OCI-LY7 (cell line): ENCODE results near the gene FHIT. TPM values are rescaled to one million over a fixed set of nuclear protein-coding genes. Genes with fewer than 3 reads are reported as not detected.

Experiments used
- BruUV-seq: library from RNA; stranded (reverse); fragments of 400-500 nt; replicated peaks from 2 replicates; lab custom pipeline; 2021; lab: Mats Ljungman, UMichigan
- CTCF ChIA-PET: fragments of 300-600 bp; sonication (Branson Sonifier 250); formaldehyde crosslinking; loops from one replicate; lab custom pipeline; 2022; ENCODE audit warnings: antibody characterized with exemption; ENCODE audit not compliant: unreplicated experiment; lab: Charles Lee
- POLR2A ChIA-PET: fragments of 300-600 bp; sonication (Branson Sonifier 250); formaldehyde crosslinking; loops from one replicate; lab custom pipeline; 2022; ENCODE audit warnings: antibody characterized with exemption; lab: Charles Lee
- DNase-seq: peaks from one replicate; pipeline ENCODE4 v3.0.0-alpha.2; 2015; ENCODE audit warnings: low spot score
- H2AFZ ChIP-seq: fragments of 200-600 bp; sonication (generic), shearing (Covaris generic); 2 replicates; pipeline ENCODE4 v1.6.1; 2014; ENCODE audit warnings: mild to moderate bottlenecking, antibody characterized with exemption, low read length, moderate library complexity
- H3K27ac ChIP-seq: fragments of 200-600 bp; sonication (generic); 2 replicates; pipeline ENCODE4 v1.5.1; 2014; ENCODE audit warnings: mixed run types, low read depth, mild to moderate bottlenecking, moderate library complexity, low read length, inconsistent platforms; ENCODE audit not compliant: poor library complexity, severe bottlenecking
- H3K36me3 ChIP-seq: fragments of 200-600 bp; sonication (generic); 2 replicates; pipeline ENCODE4 v1.6.1; 2014; ENCODE audit warnings: mild to moderate bottlenecking, antibody characterized with exemption, low read length, moderate library complexity, mixed read lengths; ENCODE audit not compliant: insufficient read depth
- H3K4me1 ChIP-seq: fragments of 200-600 bp; sonication (generic); 2 replicates; pipeline ENCODE4 v1.5.1; 2014; ENCODE audit warnings: mild to moderate bottlenecking, low read length; ENCODE audit not compliant: insufficient read depth, poor library complexity, severe bottlenecking
- H3K4me2 ChIP-seq: fragments of 200-600 bp; sonication (generic); 2 replicates; pipeline ENCODE4 v1.6.1; 2014; ENCODE audit warnings: mild to moderate bottlenecking, low read length
- H3K4me3 ChIP-seq: fragments of 200-600 bp; sonication (generic); 2 replicates; pipeline ENCODE4 v1.5.1; 2014; ENCODE audit warnings: mild to moderate bottlenecking, low read depth, low read length; ENCODE audit not compliant: poor library complexity, severe bottlenecking
- H3K79me2 ChIP-seq: fragments of 200-600 bp; sonication (generic); 2 replicates; pipeline ENCODE4 v1.6.1; 2016; ENCODE audit warnings: low read depth, mild to moderate bottlenecking, low read length, moderate library complexity, mixed read lengths; ENCODE audit not compliant: insufficient read depth
- H3K9me2 ChIP-seq: fragments of 200-600 bp; sonication (generic); 2 replicates; pipeline ENCODE4 v1.6.1; 2016; ENCODE audit warnings: mild to moderate bottlenecking, low read length, mixed read lengths; ENCODE audit not compliant: insufficient read depth
- H3K9me3 ChIP-seq: fragments of 200-600 bp; sonication (generic); 2 replicates; pipeline ENCODE4 v1.6.1; 2014; ENCODE audit warnings: mild to moderate bottlenecking, mixed run types, low read length, mixed read lengths
- H4K20me1 ChIP-seq: fragments of 200-600 bp; sonication (generic); 2 replicates; pipeline ENCODE4 v1.6.1; 2014; ENCODE audit warnings: mild to moderate bottlenecking, antibody characterized with exemption, low read length, moderate library complexity, mixed read lengths; ENCODE audit not compliant: insufficient read depth
- EZH2phosphoT487 ChIP-seq: fragments of 200-600 bp; sonication (generic); IDR thresholded peaks from 2 replicates; pipeline ENCODE4 v1.6.1; 2018; ENCODE audit warnings: low read depth, borderline replicate concordance, mild to moderate bottlenecking, mixed run types, antibody characterized with exemption, low read length, moderate library complexity, mixed read lengths
- intact Hi-C: fragments of 100-400 bp; cut with micrococcal nuclease; formaldehyde crosslinking; loops from one replicate; pipeline ENCODE4 v1.10.0; 2022; ENCODE audit not compliant: unreplicated experiment
- total RNA-seq, 2 experiments: library from RNA; depleted of rRNA in 1 of 2; stranded (reverse); fragments of >200 nt in 1 of 2; shearing (Covaris generic) in 1 of 2; gene quantifications; 2 replicates each; pipeline ENCODE4 v1.2.3, GENCODE V29; 2014 to 2022
- TF ChIP-seq, protein P1 (sequence below): fragments of 200-600 bp; sonication (generic); conservative IDR thresholded peaks from 2 replicates; pipeline ENCODE4 v1.5.1; 2014; ENCODE audit warnings: mild to moderate bottlenecking, antibody characterized with exemption, low read length, moderate library complexity, mixed read lengths

FHIT gene
- total RNA-seq, 2 experiments from 2014 or later, result 5.0 to 10.9 TPM

DNA sequence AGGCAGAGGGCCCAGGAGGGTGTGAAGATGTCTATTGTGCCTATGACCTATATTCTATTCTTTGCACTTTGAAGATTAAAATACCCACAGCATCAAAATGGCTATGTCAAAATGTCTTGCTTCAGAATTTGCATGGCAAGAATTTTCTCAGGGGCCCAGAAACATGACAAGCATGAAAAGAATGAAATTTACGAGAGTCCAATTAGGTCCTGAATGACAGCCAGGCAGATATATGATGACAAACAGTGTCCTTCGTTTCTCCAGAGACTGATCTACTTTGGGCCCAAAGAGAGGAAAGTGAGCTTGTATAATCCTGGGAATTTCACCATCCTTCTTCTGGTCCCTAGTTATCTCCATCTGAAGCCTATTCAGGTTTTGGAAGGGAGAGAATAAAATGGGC lies 609.9 kb downstream of the FHIT start:
- no peaks in the 10 kb centered on the region for H3K9me2 ChIP-seq
- TF ChIP-seq, protein P1, sequence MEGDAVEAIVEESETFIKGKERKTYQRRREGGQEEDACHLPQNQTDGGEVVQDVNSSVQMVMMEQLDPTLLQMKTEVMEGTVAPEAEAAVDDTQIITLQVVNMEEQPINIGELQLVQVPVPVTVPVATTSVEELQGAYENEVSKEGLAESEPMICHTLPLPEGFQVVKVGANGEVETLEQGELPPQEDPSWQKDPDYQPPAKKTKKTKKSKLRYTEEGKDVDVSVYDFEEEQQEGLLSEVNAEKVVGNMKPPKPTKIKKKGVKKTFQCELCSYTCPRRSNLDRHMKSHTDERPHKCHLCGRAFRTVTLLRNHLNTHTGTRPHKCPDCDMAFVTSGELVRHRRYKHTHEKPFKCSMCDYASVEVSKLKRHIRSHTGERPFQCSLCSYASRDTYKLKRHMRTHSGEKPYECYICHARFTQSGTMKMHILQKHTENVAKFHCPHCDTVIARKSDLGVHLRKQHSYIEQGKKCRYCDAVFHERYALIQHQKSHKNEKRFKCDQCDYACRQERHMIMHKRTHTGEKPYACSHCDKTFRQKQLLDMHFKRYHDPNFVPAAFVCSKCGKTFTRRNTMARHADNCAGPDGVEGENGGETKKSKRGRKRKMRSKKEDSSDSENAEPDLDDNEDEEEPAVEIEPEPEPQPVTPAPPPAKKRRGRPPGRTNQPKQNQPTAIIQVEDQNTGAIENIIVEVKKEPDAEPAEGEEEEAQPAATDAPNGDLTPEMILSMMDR, result no peak
- no peak for TF ChIP-seq EZH2phosphoT487
- ChIA-PET CTCF (no interaction called here), POLR2A (no interaction called here)
- BruUV-seq, result no TSS peak
- H2AFZ ChIP-seq, result no peak overlapping the region
- H3K4me3 ChIP-seq, result no peak overlapping the region
- H3K9me3 ChIP-seq, result no peaks in the 10 kb centered on the region
- no peaks in the 10 kb centered on the region for H3K4me1 ChIP-seq
- no peaks in the 10 kb centered on the region for H3K36me3 ChIP-seq
- no peak for DNase-seq
- no peaks in the 10 kb centered on the region for H4K20me1 ChIP-seq
- no peaks in the 10 kb centered on the region for H3K79me2 ChIP-seq
- intact Hi-C loops, result no loop called here
- H3K4me2 ChIP-seq, result no peak overlapping the region
- H3K27ac ChIP-seq, result no peak overlapping the region

- TF ChIP-seq, protein P1, result no peak
- TF ChIP-seq EZH2phosphoT487, result no peak
- intact Hi-C loops, result no loop called here
- no peaks in the 10 kb centered on the region for H3K36me3 ChIP-seq
- ChIA-PET CTCF (no interaction called here), POLR2A (no interaction called here)
- no peak for DNase-seq
- H3K27ac ChIP-seq, result no peak overlapping the region
- BruUV-seq, result no TSS peak
- H3K9me3 ChIP-seq, result no peaks in the 10 kb centered on the region
- no peaks in the 10 kb centered on the region for H3K9me2 ChIP-seq
- no peaks in the 10 kb centered on the region for H3K4me1 ChIP-seq
- no peak overlapping the region for H2AFZ ChIP-seq
- H4K20me1 ChIP-seq, result no peaks in the 10 kb centered on the region
- no peak overlapping the region for H3K4me2 ChIP-seq
- no peak overlapping the region for H3K4me3 ChIP-seq
- no peaks in the 10 kb centered on the region for H3K79me2 ChIP-seq
Observed at GRCh38 chr3:60636846-60637245, 614.4 kb downstream of the FHIT start.

DNA sequence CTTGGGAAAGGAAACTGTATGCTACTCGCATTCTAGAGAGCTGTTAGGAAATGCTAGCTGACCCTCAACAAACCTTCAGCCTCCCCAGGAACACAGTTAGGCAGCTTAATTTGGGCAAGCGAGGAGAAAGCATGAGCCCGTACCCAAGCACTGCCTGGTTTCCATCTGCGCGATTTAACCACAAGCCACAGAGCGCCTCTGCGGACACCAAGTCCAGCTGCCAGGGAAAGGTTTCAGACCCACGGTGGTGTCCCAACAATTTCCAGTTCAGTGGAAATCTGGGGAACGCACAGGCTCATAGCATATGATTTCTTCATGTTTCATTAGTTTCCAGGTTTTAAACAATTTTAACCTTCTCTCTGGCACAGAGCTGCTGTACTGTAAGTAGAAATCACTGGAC lies 617.6 kb downstream of the FHIT start:
- Histone ChIP-seq H3K79me2 (no peaks in the 10 kb centered on the region), H2AFZ (no peak overlapping the region), H3K9me2 (no peaks in the 10 kb centered on the region), H3K4me1 (no peaks in the 10 kb centered on the region), H3K9me3 (no peaks in the 10 kb centered on the region), H3K4me2 (no peak overlapping the region), H3K36me3 (no peaks in the 10 kb centered on the region), H3K4me3 (no peak overlapping the region), H4K20me1 (no peaks in the 10 kb centered on the region), H3K27ac (no peak overlapping the region)
- BruUV-seq, result no TSS peak
- no peak for DNase-seq
- ChIA-PET CTCF (no interaction called here), POLR2A (interaction anchor here (1.5 kb wide), 1 partner anchor 14 kb away, joined by 4 read pairs; no protein-coding TSS in a partner anchor)
- no peak for TF ChIP-seq EZH2phosphoT487
- TF ChIP-seq, protein P1, result no peak
- intact Hi-C loops, result no loop called here
